Large intestine (tissue), 3 donors: ENCODE data around the gene ZFHX3. TPM values are rescaled to one million over a fixed set of nuclear protein-coding genes. Genes with fewer than 3 reads are reported as not detected.

Source experiments
- DNase-seq, 2 donors: peaks; one replicate each; pipeline versions ENCODE4 v3.0.0 to v3.0.0-alpha.2; 2013
- H3K27ac ChIP-seq: one replicate; pipeline ENCODE4 v1.5.1; 2013; ENCODE audit warnings: low read length
- H3K27me3 ChIP-seq: 2 replicates; pipeline ENCODE4 v1.6.1; 2013; ENCODE audit warnings: low read length; ENCODE audit not compliant: control insufficient read depth, insufficient read depth
- H3K36me3 ChIP-seq: 2 replicates; pipeline ENCODE4 v1.6.1; 2013; ENCODE audit warnings: low read length; ENCODE audit not compliant: control insufficient read depth, insufficient read depth
- H3K4me1 ChIP-seq: one replicate; pipeline ENCODE4 v1.6.1; 2013; ENCODE audit warnings: low read length; ENCODE audit not compliant: control insufficient read depth, insufficient read depth
- H3K4me3 ChIP-seq: one replicate; pipeline ENCODE4 v1.5.1; 2013; ENCODE audit warnings: low read length
- H3K9me3 ChIP-seq: one replicate; pipeline ENCODE4 v1.6.1; 2013; ENCODE audit warnings: mild to moderate bottlenecking, low read depth, low read length, moderate library complexity; ENCODE audit not compliant: control insufficient read depth
- WGBS: methylation state at CpG from one replicate; pipeline ENCODE4 v1.1.5; 2013; ENCODE audit warnings: low lambda C conversion rate; ENCODE audit not compliant: insufficient coverage; 5-methylcytosine and 5-hydroxymethylcytosine counted together
- polyA plus RNA-seq: library from polyadenylated mRNA; unstranded; fragments of 120-200 nt; gene quantifications from one replicate; pipeline ENCODE4 v1.2.1, GENCODE V29; 2013

ZFHX3 gene
- polyA plus RNA-seq, 1 donor = 10.5 TPM

- peaks cover 51% of the 10 kb centered on the region for H3K36me3 ChIP-seq
- H3K4me3 ChIP-seq = no peak overlapping the region
- no peak for DNase-seq
- no peaks in the 10 kb centered on the region for H3K9me3 ChIP-seq
- no peaks in the 10 kb centered on the region for H3K4me1 ChIP-seq
- H3K27me3 ChIP-seq = no peaks in the 10 kb centered on the region
- H3K27ac ChIP-seq = no peak overlapping the region
- no CpG with 5 or more reads among the region's 9 CpGs for WGBS
Measured at GRCh38 chr16:72886346-72886974, 161.5 kb downstream of the ZFHX3 start.

GRCh38 chr16:72884573-72884972 lies 163.4 kb downstream of the ZFHX3 start:
- WGBS = no CpG with 5 or more reads among the region's 5 CpGs
- DNase-seq = no peak
- no peaks in the 10 kb centered on the region for H3K9me3 ChIP-seq
- no peak overlapping the region for H3K27ac ChIP-seq
- H3K4me1 ChIP-seq = no peaks in the 10 kb centered on the region
- H3K4me3 ChIP-seq = no peak overlapping the region
- no peaks in the 10 kb centered on the region for H3K27me3 ChIP-seq
- H3K36me3 ChIP-seq = peaks cover 47% of the 10 kb centered on the region

GRCh38 chr16:72884037-72884436 lies 163.9 kb downstream of the ZFHX3 start:
- no CpG with 5 or more reads among the region's 4 CpGs for WGBS
- no peaks in the 10 kb centered on the region for H3K27me3 ChIP-seq
- no peak overlapping the region for H3K4me3 ChIP-seq
- peaks cover 2% of the 10 kb centered on the region for H3K4me1 ChIP-seq
- no peak overlapping the region for H3K27ac ChIP-seq
- DNase-seq = no peak
- peaks cover 42% of the 10 kb centered on the region for H3K36me3 ChIP-seq
- no peaks in the 10 kb centered on the region for H3K9me3 ChIP-seq

- H3K27me3 ChIP-seq = no peaks in the 10 kb centered on the region
Measured at GRCh38 chr16:72879846-72880245, 168.1 kb downstream of the ZFHX3 start.

GRCh38 chr16:72878301-72879269 lies 169.3 kb downstream of the ZFHX3 start:
- peak; percentile 92 to 97 for DNase-seq
- no CpG with 5 or more reads among the region's 19 CpGs for WGBS
- H3K9me3 ChIP-seq = no peaks in the 10 kb centered on the region
- no peaks in the 10 kb centered on the region for H3K36me3 ChIP-seq
- H3K27me3 ChIP-seq = no peaks in the 10 kb centered on the region
- peaks cover 47% of the 10 kb centered on the region for H3K4me1 ChIP-seq
- H3K27ac ChIP-seq = peak overlapping the region; percentile 94
- no peak overlapping the region for H3K4me3 ChIP-seq

More at GRCh38 chr16:72879846-72880245, 168.1 kb downstream of the ZFHX3 start:
- peak overlapping the region; percentile 1 for H3K27ac ChIP-seq
- peaks cover 41% of the 10 kb centered on the region for H3K4me1 ChIP-seq
- WGBS = 90% methylated on average over 2 of the region's 11 CpGs
- H3K9me3 ChIP-seq = no peaks in the 10 kb centered on the region
- no peak for DNase-seq
- H3K36me3 ChIP-seq = peaks cover 4% of the 10 kb centered on the region
- no peak overlapping the region for H3K4me3 ChIP-seq

GRCh38 chr16:72877374-72878028 lies 170.4 kb downstream of the ZFHX3 start:
- H3K27me3 ChIP-seq = no peaks in the 10 kb centered on the region
- H3K4me3 ChIP-seq = no peak overlapping the region
- peaks cover 47% of the 10 kb centered on the region for H3K4me1 ChIP-seq
- H3K36me3 ChIP-seq = no peaks in the 10 kb centered on the region
- WGBS = no CpG with 5 or more reads among the region's 12 CpGs
- peak; percentile 67 to 87 for DNase-seq
- peak overlapping the region; percentile 94 for H3K27ac ChIP-seq
- H3K9me3 ChIP-seq = no peaks in the 10 kb centered on the region

- Histone ChIP-seq H3K4me3 (no peak overlapping the region), H3K27me3 (no peaks in the 10 kb centered on the region), H3K4me1 (peaks cover 47% of the 10 kb centered on the region), H3K27ac (peak overlapping the region; percentile 94), H3K9me3 (no peaks in the 10 kb centered on the region), H3K36me3 (no peaks in the 10 kb centered on the region)
- peak in 1 of 2 donors; percentile 36 for DNase-seq
- WGBS = no CpG with 5 or more reads among the region's 9 CpGs
Measured at GRCh38 chr16:72876981-72877373, 171.0 kb downstream of the ZFHX3 start.

- peak in 1 of 2 donors; percentile 25 for DNase-seq
- Histone ChIP-seq H3K27ac (peak overlapping the region; percentile 94), H3K27me3 (no peaks in the 10 kb centered on the region), H3K36me3 (no peaks in the 10 kb centered on the region), H3K9me3 (no peaks in the 10 kb centered on the region), H3K4me1 (peaks cover 47% of the 10 kb centered on the region), H3K4me3 (no peak overlapping the region)
- 50% methylated on average over 2 of the region's 8 CpGs for WGBS
Measured at GRCh38 chr16:72876221-72876620, 171.7 kb downstream of the ZFHX3 start.

GRCh38 chr16:72875291-72876031 lies 172.5 kb downstream of the ZFHX3 start:
- peak; percentile 80 to 91 for DNase-seq
- Histone ChIP-seq H3K4me3 (no peak overlapping the region), H3K9me3 (no peaks in the 10 kb centered on the region), H3K27me3 (no peaks in the 10 kb centered on the region), H3K36me3 (no peaks in the 10 kb centered on the region), H3K27ac (peak overlapping the region; percentile 94), H3K4me1 (peaks cover 47% of the 10 kb centered on the region)
- 18% methylated on average over 2 of the region's 12 CpGs for WGBS

GRCh38 chr16:72873853-72874252 lies 174.1 kb downstream of the ZFHX3 start:
- DNase-seq = no peak
- Histone ChIP-seq H3K27me3 (no peaks in the 10 kb centered on the region), H3K36me3 (no peaks in the 10 kb centered on the region), H3K4me1 (peaks cover 44% of the 10 kb centered on the region), H3K27ac (no peak overlapping the region), H3K4me3 (no peak overlapping the region), H3K9me3 (no peaks in the 10 kb centered on the region)
- WGBS = 100% methylated on average over 2 of the region's 8 CpGs
